Measurements from ENCODE around the gene FOXP2. TPM values are rescaled to one million over a fixed set of nuclear protein-coding genes. Genes with fewer than 3 reads are reported as not detected.

Gene FOXP2
- total and polyA plus RNA-seq, 10 of the 15 experiments (the other 5 are each of a cell fraction or from before 2014, with no cell fraction given) = 0.99 to 2.5 (median 1.8) TPM

DNA sequence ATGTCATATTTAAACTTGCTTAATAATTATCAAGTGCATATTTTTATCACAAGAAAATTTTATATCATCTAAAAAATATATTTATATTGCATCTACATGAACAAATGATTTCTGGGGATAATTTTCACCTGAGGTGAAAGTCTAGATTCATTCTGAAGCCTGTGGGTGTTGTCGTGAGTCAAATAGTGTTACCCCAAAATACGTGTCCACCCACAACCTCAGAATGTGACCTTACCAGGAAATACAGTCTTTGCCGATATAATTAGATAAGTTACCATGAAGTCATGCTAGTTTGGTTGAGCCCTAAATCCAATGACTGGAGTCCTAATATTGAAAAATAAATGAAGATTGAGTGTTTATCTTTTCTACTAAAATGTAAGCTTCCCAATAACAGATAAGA is 304.2 kb downstream of the FOXP2 start (continued):
- TF ChIP-seq, protein P1, sequence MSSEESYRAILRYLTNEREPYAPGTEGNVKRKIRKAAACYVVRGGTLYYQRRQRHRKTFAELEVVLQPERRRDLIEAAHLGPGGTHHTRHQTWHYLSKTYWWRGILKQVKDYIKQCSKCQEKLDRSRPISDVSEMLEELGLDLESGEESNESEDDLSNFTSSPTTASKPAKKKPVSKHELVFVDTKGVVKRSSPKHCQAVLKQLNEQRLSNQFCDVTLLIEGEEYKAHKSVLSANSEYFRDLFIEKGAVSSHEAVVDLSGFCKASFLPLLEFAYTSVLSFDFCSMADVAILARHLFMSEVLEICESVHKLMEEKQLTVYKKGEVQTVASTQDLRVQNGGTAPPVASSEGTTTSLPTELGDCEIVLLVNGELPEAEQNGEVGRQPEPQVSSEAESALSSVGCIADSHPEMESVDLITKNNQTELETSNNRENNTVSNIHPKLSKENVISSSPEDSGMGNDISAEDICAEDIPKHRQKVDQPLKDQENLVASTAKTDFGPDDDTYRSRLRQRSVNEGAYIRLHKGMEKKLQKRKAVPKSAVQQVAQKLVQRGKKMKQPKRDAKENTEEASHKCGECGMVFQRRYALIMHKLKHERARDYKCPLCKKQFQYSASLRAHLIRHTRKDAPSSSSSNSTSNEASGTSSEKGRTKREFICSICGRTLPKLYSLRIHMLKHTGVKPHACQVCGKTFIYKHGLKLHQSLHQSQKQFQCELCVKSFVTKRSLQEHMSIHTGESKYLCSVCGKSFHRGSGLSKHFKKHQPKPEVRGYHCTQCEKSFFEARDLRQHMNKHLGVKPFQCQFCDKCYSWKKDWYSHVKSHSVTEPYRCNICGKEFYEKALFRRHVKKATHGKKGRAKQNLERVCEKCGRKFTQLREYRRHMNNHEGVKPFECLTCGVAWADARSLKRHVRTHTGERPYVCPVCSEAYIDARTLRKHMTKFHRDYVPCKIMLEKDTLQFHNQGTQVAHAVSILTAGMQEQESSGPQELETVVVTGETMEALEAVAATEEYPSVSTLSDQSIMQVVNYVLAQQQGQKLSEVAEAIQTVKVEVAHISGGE (CRISPR knock-in tag; IDR thresholded peaks at IDR 0.05) = no peak
- TF ChIP-seq ZNF384 (IDR thresholded peaks at IDR 0.05; ENCODE audit: borderline replicate concordance, low read depth, low read length) (no peak), NR2C1 (IDR thresholded peaks at IDR 0.05) (no peak), ZNF24 (IDR thresholded peaks at IDR 0.05) (peak; percentile 75), POLR2AphosphoS2 (IDR thresholded peaks at IDR 0.05; ENCODE audit: low read depth, low read length) (no peak), PAX5 (IDR thresholded peaks at IDR 0.05; ENCODE audit: borderline replicate concordance, low read depth, low read length) (peak; percentile 65), IKZF1 (conservative IDR thresholded peaks at IDR 0.05) (no peak), TCF12 (IDR thresholded peaks at IDR 0.05; ENCODE audit: low read depth, low read length) (no peak), HCFC1 (IDR thresholded peaks at IDR 0.05; ENCODE audit: low read length) (no peak), PAX8 (IDR thresholded peaks at IDR 0.05) (no peak), ZNF622 (IDR thresholded peaks at IDR 0.05) (no peak), CBFB (IDR thresholded peaks at IDR 0.05; ENCODE audit: low read depth) (0 out of 2 replicates have a peak, but pooled peaks have one; percentile 46), MEF2B (IDR thresholded peaks at IDR 0.05; ENCODE audit: partially characterized antibody, poor library complexity, severe bottlenecking) (no peak)
- TF ChIP-seq, protein P2, sequence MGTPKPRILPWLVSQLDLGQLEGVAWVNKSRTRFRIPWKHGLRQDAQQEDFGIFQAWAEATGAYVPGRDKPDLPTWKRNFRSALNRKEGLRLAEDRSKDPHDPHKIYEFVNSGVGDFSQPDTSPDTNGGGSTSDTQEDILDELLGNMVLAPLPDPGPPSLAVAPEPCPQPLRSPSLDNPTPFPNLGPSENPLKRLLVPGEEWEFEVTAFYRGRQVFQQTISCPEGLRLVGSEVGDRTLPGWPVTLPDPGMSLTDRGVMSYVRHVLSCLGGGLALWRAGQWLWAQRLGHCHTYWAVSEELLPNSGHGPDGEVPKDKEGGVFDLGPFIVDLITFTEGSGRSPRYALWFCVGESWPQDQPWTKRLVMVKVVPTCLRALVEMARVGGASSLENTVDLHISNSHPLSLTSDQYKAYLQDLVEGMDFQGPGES (IDR thresholded peaks at IDR 0.05) = no peak
- TF ChIP-seq, protein P3, sequence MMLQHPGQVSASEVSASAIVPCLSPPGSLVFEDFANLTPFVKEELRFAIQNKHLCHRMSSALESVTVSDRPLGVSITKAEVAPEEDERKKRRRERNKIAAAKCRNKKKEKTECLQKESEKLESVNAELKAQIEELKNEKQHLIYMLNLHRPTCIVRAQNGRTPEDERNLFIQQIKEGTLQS (IDR thresholded peaks at IDR 0.05; ENCODE audit: borderline replicate concordance, extremely low read depth, low read depth, low read length) = no peak
- TF ChIP-seq, protein P4, sequence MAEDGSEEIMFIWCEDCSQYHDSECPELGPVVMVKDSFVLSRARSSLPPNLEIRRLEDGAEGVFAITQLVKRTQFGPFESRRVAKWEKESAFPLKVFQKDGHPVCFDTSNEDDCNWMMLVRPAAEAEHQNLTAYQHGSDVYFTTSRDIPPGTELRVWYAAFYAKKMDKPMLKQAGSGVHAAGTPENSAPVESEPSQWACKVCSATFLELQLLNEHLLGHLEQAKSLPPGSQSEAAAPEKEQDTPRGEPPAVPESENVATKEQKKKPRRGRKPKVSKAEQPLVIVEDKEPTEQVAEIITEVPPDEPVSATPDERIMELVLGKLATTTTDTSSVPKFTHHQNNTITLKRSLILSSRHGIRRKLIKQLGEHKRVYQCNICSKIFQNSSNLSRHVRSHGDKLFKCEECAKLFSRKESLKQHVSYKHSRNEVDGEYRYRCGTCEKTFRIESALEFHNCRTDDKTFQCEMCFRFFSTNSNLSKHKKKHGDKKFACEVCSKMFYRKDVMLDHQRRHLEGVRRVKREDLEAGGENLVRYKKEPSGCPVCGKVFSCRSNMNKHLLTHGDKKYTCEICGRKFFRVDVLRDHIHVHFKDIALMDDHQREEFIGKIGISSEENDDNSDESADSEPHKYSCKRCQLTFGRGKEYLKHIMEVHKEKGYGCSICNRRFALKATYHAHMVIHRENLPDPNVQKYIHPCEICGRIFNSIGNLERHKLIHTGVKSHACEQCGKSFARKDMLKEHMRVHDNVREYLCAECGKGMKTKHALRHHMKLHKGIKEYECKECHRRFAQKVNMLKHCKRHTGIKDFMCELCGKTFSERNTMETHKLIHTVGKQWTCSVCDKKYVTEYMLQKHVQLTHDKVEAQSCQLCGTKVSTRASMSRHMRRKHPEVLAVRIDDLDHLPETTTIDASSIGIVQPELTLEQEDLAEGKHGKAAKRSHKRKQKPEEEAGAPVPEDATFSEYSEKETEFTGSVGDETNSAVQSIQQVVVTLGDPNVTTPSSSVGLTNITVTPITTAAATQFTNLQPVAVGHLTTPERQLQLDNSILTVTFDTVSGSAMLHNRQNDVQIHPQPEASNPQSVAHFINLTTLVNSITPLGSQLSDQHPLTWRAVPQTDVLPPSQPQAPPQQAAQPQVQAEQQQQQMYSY (CRISPR knock-in tag; IDR thresholded peaks at IDR 0.05) = no peak
- TF ChIP-seq, protein P5, sequence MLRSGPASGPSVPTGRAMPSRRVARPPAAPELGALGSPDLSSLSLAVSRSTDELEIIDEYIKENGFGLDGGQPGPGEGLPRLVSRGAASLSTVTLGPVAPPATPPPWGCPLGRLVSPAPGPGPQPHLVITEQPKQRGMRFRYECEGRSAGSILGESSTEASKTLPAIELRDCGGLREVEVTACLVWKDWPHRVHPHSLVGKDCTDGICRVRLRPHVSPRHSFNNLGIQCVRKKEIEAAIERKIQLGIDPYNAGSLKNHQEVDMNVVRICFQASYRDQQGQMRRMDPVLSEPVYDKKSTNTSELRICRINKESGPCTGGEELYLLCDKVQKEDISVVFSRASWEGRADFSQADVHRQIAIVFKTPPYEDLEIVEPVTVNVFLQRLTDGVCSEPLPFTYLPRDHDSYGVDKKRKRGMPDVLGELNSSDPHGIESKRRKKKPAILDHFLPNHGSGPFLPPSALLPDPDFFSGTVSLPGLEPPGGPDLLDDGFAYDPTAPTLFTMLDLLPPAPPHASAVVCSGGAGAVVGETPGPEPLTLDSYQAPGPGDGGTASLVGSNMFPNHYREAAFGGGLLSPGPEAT (IDR thresholded peaks at IDR 0.05; ENCODE audit: low read depth) = no peak
- TF ChIP-seq, protein P6, sequence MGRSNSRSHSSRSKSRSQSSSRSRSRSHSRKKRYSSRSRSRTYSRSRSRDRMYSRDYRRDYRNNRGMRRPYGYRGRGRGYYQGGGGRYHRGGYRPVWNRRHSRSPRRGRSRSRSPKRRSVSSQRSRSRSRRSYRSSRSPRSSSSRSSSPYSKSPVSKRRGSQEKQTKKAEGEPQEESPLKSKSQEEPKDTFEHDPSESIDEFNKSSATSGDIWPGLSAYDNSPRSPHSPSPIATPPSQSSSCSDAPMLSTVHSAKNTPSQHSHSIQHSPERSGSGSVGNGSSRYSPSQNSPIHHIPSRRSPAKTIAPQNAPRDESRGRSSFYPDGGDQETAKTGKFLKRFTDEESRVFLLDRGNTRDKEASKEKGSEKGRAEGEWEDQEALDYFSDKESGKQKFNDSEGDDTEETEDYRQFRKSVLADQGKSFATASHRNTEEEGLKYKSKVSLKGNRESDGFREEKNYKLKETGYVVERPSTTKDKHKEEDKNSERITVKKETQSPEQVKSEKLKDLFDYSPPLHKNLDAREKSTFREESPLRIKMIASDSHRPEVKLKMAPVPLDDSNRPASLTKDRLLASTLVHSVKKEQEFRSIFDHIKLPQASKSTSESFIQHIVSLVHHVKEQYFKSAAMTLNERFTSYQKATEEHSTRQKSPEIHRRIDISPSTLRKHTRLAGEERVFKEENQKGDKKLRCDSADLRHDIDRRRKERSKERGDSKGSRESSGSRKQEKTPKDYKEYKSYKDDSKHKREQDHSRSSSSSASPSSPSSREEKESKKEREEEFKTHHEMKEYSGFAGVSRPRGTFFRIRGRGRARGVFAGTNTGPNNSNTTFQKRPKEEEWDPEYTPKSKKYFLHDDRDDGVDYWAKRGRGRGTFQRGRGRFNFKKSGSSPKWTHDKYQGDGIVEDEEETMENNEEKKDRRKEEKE (IDR thresholded peaks at IDR 0.05) = no peak

Data from GM12878 (cell line).